Liver (tissue), 3 donors: Measurements from ENCODE around the gene RAG2.

Experiments used
- ATF3 ChIP-seq: IDR thresholded peaks from 2 replicates; pipeline ENCODE4 v1.6.1; 2016; ENCODE audit warnings: antibody characterized with exemption
- CTCF ChIP-seq: fragments of 150-350 bp; IDR thresholded peaks from 2 replicates; pipeline ENCODE4 v1.5.1; 2017; ENCODE audit warnings: improper control_type of control experiment, low read depth, low read length; ENCODE audit not compliant: missing input control
- EGR1 ChIP-seq, 2 donors: IDR thresholded peaks; 2 replicates each; pipeline ENCODE4 v1.6.1; 2016 to 2018; ENCODE audit warnings: antibody characterized with exemption in 2 of 2, low read depth in 2 of 2
- FOXA1 ChIP-seq: IDR thresholded peaks from 2 replicates; pipeline ENCODE4 v1.6.1; 2016; ENCODE audit warnings: antibody characterized with exemption
- JUND ChIP-seq, 2 donors: IDR thresholded peaks; 2 replicates each; pipeline ENCODE4 v1.6.1; 2016; ENCODE audit warnings: antibody characterized with exemption in 2 of 2
- MAX ChIP-seq: IDR thresholded peaks from 2 replicates; pipeline ENCODE4 v1.6.1; 2016; ENCODE audit warnings: antibody characterized with exemption
- REST ChIP-seq: IDR thresholded peaks from 2 replicates; pipeline ENCODE4 v1.6.1; 2016; ENCODE audit warnings: antibody characterized with exemption, mild to moderate bottlenecking
- SP1 ChIP-seq: IDR thresholded peaks from 2 replicates; pipeline ENCODE4 v1.6.1; 2018; ENCODE audit warnings: antibody characterized with exemption, mild to moderate bottlenecking
- TAF1 ChIP-seq: conservative IDR thresholded peaks from 2 replicates; pipeline ENCODE4 v1.6.1; 2016; ENCODE audit warnings: antibody characterized with exemption, mild to moderate bottlenecking
- YY1 ChIP-seq: IDR thresholded peaks from 2 replicates; pipeline ENCODE4 v1.6.1; 2016; ENCODE audit warnings: antibody characterized with exemption, mild to moderate bottlenecking
- ZBTB33 ChIP-seq: IDR thresholded peaks from 2 replicates; pipeline ENCODE4 v1.6.1; 2016; ENCODE audit warnings: antibody characterized with exemption
- donor health status: healthy.
- donor health status: healthy.

GRCh38 chr11:36583667-36584066 lies 14.4 kb downstream of the RAG2 start:
- no peak for TF ChIP-seq CTCF
- no peak for TF ChIP-seq JUND (IDR thresholded peaks at IDR 0.05)
- no peak for TF ChIP-seq MAX
- TF ChIP-seq TAF1, result no peak
- no peak for TF ChIP-seq YY1
- TF ChIP-seq SP1, result no peak
- no peak for TF ChIP-seq ATF3
- TF ChIP-seq REST, result no peak
- TF ChIP-seq EGR1 (IDR thresholded peaks at IDR 0.05; ENCODE audit: low read depth in 2 of 2), result no peak
- no peak for TF ChIP-seq ZBTB33
- no peak for TF ChIP-seq FOXA1
